Measurements from ENCODE around the gene OR10R2.

OR10R2 gene

GRCh38 chr1:158494796-158495195 lies 22.8 kb downstream of the OR10R2 start:
- H3K4me3 ChIP-seq (ENCODE audit: low read depth, low read length) = no peak overlapping the region
- POLR2A ChIA-PET = no interaction called here
- TF ChIP-seq, protein P1, sequence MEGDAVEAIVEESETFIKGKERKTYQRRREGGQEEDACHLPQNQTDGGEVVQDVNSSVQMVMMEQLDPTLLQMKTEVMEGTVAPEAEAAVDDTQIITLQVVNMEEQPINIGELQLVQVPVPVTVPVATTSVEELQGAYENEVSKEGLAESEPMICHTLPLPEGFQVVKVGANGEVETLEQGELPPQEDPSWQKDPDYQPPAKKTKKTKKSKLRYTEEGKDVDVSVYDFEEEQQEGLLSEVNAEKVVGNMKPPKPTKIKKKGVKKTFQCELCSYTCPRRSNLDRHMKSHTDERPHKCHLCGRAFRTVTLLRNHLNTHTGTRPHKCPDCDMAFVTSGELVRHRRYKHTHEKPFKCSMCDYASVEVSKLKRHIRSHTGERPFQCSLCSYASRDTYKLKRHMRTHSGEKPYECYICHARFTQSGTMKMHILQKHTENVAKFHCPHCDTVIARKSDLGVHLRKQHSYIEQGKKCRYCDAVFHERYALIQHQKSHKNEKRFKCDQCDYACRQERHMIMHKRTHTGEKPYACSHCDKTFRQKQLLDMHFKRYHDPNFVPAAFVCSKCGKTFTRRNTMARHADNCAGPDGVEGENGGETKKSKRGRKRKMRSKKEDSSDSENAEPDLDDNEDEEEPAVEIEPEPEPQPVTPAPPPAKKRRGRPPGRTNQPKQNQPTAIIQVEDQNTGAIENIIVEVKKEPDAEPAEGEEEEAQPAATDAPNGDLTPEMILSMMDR (IDR thresholded peaks at IDR 0.05; ENCODE audit: insufficient read depth, low read length, missing control alignments) = no peak
- CTCF ChIA-PET = interaction anchor here (1.3 kb wide), 1 partner anchor 531 kb away, joined by 3 read pairs; no protein-coding TSS in a partner anchor
- DNase-seq (ENCODE audit: low read depth, low spot score) = no peak

DNA sequence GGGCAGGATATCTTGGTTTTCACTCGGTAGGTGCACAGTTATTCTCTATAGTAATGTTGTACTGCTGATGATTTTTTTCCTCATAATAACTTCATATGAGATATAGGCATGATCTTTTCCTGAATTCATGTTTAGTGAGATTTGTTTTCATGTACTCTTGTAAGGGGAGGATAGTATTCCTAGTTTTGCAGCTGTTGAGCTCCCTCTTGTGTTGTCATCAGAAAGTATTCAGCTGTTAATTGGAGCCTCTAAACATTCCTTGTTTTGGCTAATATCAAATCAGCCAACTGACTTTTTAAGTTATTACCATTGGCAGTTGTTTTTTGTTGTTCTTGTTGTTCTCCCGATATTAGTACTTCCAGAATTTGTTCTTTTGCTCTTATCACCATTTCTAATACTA lies 24.4 kb downstream of the OR10R2 start:
- ChIA-PET POLR2A (no interaction called here), CTCF (interaction anchor here (1.3 kb wide), 1 partner anchor 292 kb away, joined by 5 read pairs; no protein-coding TSS in a partner anchor)
- DNase-seq (ENCODE audit: low read depth, low spot score) = no peak
- H3K4me3 ChIP-seq (ENCODE audit: low read depth, low read length) = no peak overlapping the region
- TF ChIP-seq, protein P1 (IDR thresholded peaks at IDR 0.05; ENCODE audit: insufficient read depth, low read length, missing control alignments) = no peak

GRCh38 chr1:158506369-158506987 lies 34.5 kb downstream of the OR10R2 start:
- CTCF ChIA-PET = interaction anchor here (0.5 to 1.2 kb wide), 2 partner anchors 18 to 566 kb away, joined by 3 read pairs; no protein-coding TSS in a partner anchor
- no peak overlapping the region for H3K4me3 ChIP-seq (ENCODE audit: low read depth, low read length)
- DNase-seq (ENCODE audit: low read depth, low spot score) = no peak
- TF ChIP-seq, protein P1 (IDR thresholded peaks at IDR 0.05; ENCODE audit: insufficient read depth, low read length, missing control alignments) = peak; percentile 14
- POLR2A ChIA-PET = no interaction called here

DNA sequence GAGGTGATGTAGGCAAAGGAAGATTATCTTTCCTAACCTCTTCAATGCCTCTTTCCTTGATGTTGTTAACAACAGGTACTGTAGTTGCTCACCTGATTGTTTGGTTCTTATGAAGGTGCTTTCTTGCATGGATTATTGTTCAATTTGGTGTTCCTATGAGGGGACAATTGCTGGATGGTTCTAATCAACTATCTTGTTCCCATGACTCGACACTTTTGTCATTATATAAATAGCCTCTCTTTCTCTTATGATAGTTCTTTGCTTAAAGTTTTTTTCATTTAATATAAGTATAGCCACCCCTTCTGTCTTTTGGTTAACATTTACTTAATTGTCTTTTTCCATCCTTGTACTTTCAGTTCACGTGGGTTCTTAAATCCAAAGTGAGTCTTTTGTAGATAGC lies 35.5 kb downstream of the OR10R2 start:
- no peak overlapping the region for H3K4me3 ChIP-seq (ENCODE audit: low read depth, low read length)
- POLR2A ChIA-PET = no interaction called here
- no peak for DNase-seq (ENCODE audit: low read depth, low spot score)
- TF ChIP-seq, protein P1 (IDR thresholded peaks at IDR 0.05; ENCODE audit: insufficient read depth, low read length, missing control alignments) = no peak
- CTCF ChIA-PET = no interaction called here

DNA sequence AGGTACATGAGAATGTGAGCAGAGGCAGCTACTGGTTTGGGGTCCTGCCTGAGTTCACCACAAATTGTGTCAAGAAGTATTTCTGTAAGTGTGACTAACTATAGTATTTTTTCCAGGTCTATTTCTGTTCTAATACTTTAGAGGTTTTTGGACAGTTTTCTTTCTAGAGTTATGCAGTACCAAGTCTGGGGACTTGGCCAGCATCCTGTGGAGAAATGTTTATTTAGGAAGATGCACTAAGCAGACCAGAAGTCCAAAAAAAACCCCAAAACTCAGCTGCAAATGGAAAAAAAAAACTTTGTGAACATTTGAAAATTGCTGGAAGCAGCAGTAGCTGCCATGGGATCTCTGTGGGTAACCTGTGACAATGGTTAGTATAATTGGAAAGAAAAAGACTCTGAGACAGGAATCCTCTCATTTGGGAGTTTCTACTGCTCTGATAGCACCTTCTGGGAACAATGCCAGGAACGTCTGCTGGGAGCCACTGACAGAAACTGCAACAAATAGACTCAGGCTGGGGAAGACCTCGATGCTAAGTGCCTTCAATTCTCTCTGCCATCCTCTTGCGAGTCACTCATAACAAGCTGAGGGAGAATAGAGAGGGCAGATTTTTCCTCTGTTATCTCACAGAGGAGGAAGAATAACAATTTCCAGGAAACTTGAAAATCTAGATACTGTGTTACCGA lies 37.6 kb downstream of the OR10R2 start:
- TF ChIP-seq, protein P1 (IDR thresholded peaks at IDR 0.05; ENCODE audit: insufficient read depth, low read length, missing control alignments) = no peak
- ChIA-PET CTCF (no interaction called here), POLR2A (no interaction called here)
- no peak overlapping the region for H3K4me3 ChIP-seq (ENCODE audit: low read depth, low read length)
- DNase-seq (ENCODE audit: low read depth, low spot score) = no peak

DNA sequence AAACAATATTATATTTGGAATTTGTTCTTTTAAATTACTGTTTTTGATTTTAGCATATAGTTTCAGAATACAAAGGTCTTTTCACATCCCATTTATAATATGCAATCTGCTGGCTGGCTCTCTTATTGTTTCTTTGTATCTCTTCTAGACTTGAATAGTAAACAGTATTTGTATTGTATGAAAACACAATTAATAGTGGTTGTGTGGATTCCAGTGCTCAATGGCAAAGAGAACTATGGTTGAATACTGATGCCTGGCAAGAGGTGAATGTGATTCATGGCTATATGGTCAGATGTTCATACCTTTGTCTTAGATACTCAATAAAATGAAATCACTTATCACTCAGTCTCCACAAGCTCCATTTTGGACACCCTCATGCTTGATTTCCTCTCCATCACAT lies 44.9 kb downstream of the OR10R2 start:
- CTCF ChIA-PET = no interaction called here
- no peak overlapping the region for H3K4me3 ChIP-seq (ENCODE audit: low read depth, low read length)
- POLR2A ChIA-PET = no interaction called here
- TF ChIP-seq, protein P1 (IDR thresholded peaks at IDR 0.05; ENCODE audit: insufficient read depth, low read length, missing control alignments) = no peak
- no peak for DNase-seq (ENCODE audit: low read depth, low spot score)

All from AG04449 (cell line).